Measurements from ENCODE around the gene RSAD2. TPM values are rescaled to one million over a fixed set of nuclear protein-coding genes. Genes with fewer than 3 reads are reported as not detected.

The RSAD2 gene
- total and polyA plus RNA-seq, 9 of the 15 experiments (the other 6 are each of a cell fraction or from before 2014, with no cell fraction given) = 0.15 to 1.4 (median 0.28) TPM

DNA sequence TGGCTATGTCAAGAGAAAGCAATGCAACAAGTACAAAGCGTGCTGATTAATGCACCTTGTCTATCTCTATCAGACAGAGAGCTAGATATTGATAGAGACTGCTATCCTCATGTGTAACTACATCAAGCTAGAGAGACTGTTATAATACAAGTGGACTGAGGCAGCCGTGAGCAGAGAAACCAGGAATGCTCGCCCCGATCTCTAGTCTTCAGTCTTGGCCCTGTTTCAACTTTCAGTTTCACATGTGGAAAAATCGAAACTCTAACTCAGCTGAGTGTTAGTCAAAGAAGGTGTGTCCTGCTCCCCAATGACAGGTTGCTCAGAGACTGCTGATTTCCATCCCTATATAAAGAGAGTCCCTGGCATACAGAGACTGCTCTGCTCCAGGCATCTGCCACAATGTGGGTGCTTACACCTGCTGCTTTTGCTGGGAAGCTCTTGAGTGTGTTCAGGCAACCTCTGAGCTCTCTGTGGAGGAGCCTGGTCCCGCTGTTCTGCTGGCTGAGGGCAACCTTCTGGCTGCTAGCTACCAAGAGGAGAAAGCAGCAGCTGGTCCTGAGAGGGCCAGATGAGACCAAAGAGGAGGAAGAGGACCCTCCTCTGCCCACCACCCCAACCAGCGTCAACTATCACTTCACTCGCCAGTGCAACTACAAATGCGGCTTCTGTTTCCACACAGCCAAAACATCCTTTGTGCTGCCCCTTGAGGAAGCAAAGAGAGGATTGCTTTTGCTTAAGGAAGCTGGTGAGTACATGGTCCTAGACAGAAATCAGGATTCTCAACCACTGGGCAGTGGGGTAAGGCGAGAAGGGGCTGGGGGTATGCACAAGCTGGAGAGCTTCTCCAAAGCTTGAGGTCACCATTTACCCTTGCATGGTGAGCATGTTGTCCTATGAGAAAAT is at the start of gene RSAD2 (continued):
- TF ChIP-seq, protein P1, sequence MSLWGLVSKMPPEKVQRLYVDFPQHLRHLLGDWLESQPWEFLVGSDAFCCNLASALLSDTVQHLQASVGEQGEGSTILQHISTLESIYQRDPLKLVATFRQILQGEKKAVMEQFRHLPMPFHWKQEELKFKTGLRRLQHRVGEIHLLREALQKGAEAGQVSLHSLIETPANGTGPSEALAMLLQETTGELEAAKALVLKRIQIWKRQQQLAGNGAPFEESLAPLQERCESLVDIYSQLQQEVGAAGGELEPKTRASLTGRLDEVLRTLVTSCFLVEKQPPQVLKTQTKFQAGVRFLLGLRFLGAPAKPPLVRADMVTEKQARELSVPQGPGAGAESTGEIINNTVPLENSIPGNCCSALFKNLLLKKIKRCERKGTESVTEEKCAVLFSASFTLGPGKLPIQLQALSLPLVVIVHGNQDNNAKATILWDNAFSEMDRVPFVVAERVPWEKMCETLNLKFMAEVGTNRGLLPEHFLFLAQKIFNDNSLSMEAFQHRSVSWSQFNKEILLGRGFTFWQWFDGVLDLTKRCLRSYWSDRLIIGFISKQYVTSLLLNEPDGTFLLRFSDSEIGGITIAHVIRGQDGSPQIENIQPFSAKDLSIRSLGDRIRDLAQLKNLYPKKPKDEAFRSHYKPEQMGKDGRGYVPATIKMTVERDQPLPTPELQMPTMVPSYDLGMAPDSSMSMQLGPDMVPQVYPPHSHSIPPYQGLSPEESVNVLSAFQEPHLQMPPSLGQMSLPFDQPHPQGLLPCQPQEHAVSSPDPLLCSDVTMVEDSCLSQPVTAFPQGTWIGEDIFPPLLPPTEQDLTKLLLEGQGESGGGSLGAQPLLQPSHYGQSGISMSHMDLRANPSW (CRISPR knock-in tag; IDR thresholded peaks at IDR 0.05) = no peak
- TF ChIP-seq, protein P2, sequence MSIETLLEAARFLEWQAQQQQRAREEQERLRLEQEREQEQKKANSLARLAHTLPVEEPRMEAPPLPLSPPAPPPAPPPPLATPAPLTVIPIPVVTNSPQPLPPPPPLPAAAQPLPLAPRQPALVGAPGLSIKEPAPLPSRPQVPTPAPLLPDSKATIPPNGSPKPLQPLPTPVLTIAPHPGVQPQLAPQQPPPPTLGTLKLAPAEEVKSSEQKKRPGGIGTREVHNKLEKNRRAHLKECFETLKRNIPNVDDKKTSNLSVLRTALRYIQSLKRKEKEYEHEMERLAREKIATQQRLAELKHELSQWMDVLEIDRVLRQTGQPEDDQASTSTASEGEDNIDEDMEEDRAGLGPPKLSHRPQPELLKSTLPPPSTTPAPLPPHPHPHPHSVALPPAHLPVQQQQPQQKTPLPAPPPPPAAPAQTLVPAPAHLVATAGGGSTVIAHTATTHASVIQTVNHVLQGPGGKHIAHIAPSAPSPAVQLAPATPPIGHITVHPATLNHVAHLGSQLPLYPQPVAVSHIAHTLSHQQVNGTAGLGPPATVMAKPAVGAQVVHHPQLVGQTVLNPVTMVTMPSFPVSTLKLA (conservative IDR thresholded peaks at IDR 0.05) = 0 out of 4 replicates have a peak, but pooled peaks of 1 of the 2 experiments have one; percentile 19
- TF ChIP-seq, protein P3, sequence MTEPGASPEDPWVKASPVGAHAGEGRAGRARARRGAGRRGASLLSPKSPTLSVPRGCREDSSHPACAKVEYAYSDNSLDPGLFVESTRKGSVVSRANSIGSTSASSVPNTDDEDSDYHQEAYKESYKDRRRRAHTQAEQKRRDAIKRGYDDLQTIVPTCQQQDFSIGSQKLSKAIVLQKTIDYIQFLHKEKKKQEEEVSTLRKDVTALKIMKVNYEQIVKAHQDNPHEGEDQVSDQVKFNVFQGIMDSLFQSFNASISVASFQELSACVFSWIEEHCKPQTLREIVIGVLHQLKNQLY (CRISPR knock-in tag; conservative IDR thresholded peaks at IDR 0.05) = no peak
- TF ChIP-seq XRCC4 (IDR thresholded peaks at IDR 0.05; ENCODE audit: extremely low read depth, insufficient read depth, insufficient read length) (no peak), DIDO1 (tag; IDR thresholded peaks at IDR 0.05; ENCODE audit: low read depth) (no peak), NCOA2 (IDR thresholded peaks at IDR 0.05; ENCODE audit: partially characterized antibody in 2 of 2) (no peak), CCNT2 (IDR thresholded peaks at IDR 0.05; ENCODE audit: borderline replicate concordance, extremely low read depth, insufficient read length, low read depth, low read length) (no peak), TCF3 (CRISPR knock-in tag; IDR thresholded peaks at IDR 0.05) (no peak), DPF2 (IDR thresholded peaks at IDR 0.05) (0 out of 2 replicates have a peak, but pooled peaks have one; percentile 22), ZNF445 (CRISPR knock-in tag; IDR thresholded peaks at IDR 0.05; ENCODE audit: low read depth) (no peak), TAF9B (IDR thresholded peaks at IDR 0.05; ENCODE audit: partially characterized antibody) (peak; percentile 41), MAZ (CRISPR knock-in tag; conservative IDR thresholded peaks at IDR 0.05 in 1 of 2, IDR thresholded peaks at IDR 0.05 in 1 of 2) (no peak), SETDB1 (IDR thresholded peaks at IDR 0.05; ENCODE audit: low read length) (no peak)
- TF ChIP-seq, protein P4, sequence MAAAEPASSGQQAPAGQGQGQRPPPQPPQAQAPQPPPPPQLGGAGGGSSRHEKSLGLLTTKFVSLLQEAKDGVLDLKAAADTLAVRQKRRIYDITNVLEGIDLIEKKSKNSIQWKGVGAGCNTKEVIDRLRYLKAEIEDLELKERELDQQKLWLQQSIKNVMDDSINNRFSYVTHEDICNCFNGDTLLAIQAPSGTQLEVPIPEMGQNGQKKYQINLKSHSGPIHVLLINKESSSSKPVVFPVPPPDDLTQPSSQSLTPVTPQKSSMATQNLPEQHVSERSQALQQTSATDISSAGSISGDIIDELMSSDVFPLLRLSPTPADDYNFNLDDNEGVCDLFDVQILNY (CRISPR knock-in tag; IDR thresholded peaks at IDR 0.05) = no peak
- TF ChIP-seq, protein P5, sequence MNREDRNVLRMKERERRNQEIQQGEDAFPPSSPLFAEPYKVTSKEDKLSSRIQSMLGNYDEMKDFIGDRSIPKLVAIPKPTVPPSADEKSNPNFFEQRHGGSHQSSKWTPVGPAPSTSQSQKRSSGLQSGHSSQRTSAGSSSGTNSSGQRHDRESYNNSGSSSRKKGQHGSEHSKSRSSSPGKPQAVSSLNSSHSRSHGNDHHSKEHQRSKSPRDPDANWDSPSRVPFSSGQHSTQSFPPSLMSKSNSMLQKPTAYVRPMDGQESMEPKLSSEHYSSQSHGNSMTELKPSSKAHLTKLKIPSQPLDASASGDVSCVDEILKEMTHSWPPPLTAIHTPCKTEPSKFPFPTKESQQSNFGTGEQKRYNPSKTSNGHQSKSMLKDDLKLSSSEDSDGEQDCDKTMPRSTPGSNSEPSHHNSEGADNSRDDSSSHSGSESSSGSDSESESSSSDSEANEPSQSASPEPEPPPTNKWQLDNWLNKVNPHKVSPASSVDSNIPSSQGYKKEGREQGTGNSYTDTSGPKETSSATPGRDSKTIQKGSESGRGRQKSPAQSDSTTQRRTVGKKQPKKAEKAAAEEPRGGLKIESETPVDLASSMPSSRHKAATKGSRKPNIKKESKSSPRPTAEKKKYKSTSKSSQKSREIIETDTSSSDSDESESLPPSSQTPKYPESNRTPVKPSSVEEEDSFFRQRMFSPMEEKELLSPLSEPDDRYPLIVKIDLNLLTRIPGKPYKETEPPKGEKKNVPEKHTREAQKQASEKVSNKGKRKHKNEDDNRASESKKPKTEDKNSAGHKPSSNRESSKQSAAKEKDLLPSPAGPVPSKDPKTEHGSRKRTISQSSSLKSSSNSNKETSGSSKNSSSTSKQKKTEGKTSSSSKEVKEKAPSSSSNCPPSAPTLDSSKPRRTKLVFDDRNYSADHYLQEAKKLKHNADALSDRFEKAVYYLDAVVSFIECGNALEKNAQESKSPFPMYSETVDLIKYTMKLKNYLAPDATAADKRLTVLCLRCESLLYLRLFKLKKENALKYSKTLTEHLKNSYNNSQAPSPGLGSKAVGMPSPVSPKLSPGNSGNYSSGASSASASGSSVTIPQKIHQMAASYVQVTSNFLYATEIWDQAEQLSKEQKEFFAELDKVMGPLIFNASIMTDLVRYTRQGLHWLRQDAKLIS (CRISPR knock-in tag; IDR thresholded peaks at IDR 0.05) = no peak
